MM.1S (cell line): ENCODE results near the gene RRP36.

Experiments
- CTCF ChIP-seq: fragments of 300-600 bp; sonication (generic); IDR thresholded peaks from 2 replicates; pipeline ENCODE4 v1.5.1; 2016; ENCODE audit warnings: antibody characterized with exemption, low read length, mixed read lengths
- EZH2phosphoT487 ChIP-seq: fragments of 300-600 bp; sonication (generic); IDR thresholded peaks from 2 replicates; pipeline ENCODE4 v1.6.1; 2018; ENCODE audit warnings: antibody characterized with exemption, low read length

- TF ChIP-seq CTCF (no peak), EZH2phosphoT487 (no peak)
Measured at GRCh38 chr6:43016176-43016942, 5.1 kb upstream of the RRP36 start.
